HG03571 (cell line): Measurements from ENCODE around the gene ELF2.
"Not testable (repeated sequence)": the region's sequence is repeated elsewhere in the genome, so short reads cannot be mapped to it uniquely, and the experiment has no call there.

Experiments
- ATAC-seq: cut with Tn5 transposase; IDR thresholded peaks from one replicate; pipeline ENCODE4 v1.9.1; 2021; ENCODE audit not compliant: unreplicated experiment

Gene ELF2

DNA sequence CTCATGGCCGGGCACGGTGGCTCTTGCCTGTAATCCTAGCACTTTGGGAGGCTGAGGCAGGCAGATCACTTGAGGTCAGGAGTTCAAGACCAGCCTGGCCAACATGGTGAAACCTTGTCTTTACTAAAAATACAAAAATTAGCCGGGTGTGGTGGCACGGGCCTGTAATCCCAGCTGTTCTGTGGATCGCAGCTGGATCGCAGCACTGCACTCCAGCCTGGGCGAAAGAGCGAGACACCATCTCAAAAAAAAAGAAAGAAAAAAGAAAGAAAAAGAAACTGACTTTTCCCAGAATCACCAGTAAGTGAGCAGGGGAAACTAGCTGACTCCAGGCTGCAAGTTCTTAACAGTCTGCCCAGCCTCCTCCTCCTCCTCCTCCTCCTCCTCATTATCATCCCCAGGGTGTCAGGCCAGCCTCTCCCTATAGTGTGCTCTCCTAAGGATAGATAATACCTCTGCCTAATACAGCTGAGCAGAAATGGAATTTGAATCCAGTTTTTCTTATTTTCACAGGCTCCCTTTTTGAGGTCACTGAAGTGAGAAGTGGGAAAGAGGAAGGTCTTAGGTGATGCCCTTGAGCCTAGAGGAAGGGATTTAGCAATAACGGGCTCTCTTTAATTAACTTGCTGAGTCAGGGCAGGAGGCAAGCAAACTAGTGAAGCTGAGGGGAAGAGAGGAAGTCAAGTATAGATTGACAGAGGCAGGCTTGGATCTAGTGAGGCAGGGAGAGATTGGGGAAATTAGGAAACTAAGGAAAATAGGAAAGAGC, 11.8 kb upstream of the ELF2 start:
- ATAC-seq: no peak

DNA sequence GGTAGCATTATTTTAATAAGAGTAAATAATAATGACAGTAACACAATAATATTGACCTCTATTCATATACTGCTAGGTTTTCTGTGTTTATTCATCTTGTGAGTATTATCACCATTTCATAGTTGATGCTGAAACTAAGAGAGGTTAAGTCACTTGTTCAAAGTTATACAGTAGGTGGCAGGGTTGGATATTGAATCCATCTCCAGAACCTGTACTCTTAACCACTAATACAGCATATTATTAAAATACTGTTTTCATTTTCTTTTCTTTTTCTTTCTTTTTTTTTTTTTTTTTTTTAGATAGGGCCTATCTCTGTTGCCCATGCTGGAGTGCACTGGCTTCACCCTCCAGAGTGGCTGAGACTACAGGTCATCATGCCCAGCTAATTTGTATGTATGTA, 7.1 kb upstream of the ELF2 start:
- ATAC-seq: no peak

DNA sequence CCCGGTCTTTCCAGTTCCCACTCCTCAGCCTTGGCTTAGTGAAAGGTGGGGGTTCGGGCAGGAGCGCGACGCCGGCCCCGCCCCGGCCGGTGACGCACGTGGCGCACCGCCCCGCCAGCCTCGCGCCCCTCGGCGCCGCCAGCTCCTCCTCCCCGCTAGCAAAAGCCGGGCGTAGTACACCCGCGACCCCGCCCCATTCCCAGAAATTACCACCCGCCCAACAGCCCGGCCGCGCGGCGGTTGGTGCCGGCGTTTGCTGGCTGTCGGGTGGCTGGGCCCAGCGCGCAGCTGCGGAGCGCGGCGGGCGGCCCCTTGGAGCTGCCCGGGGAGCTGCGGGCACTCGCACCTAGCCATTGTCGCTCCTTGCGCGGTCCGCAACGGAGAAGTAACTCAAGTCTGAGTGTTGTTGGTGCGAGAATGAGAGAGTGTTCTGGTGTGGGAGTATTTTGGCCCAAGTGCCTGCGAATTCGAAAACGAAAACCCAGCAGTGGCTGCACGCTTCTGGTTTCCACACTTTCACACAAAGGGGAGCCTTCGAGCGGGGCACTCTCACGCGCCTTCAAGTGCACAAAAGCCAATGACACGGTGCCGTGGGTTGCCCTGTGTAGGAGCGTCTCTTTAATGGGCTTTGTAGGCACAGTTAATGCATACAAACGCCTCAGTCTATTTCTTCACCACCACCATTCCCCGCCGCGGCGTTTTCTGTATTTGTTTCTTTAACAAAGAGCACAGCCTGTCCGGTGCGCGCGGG, 1.0 kb upstream of the ELF2 start:
- peak; percentile 61 for ATAC-seq

DNA sequence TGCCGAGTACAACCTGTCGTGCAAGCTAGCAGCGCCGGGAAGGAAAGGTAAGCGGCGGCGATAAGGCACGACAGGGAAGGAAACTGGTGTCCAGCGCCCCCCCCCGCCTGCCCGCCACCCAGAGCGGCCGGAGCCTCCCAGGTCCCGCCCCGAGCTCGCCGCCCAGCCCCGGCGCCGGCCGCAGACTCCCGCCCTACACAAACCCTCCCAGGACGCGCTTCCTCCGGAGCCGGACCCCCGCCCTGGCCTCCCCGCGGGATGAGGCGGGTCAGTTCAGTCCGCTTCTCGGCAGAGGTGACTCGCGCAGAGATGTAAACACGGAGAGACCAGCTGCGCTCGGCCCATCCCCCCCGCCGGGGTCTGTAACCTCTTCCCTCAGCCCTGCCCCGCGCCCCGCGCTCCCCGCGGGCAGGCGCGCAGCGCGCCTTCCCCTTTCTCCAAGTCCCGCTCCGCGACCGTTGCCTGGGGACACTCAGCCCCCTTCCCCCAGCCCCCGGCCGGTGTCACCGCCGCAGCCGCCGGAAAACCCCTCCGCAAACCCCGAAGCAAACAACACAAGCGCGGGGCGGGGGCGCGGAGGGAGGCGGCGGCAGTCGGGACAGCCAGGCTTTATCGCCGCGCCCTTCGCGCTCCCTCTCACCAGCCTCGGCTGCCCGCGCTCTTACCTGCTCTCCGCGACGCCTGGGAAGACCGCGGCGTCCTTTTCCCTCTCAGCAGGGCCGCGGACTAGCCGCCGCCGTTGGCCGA, 543 bp downstream of the ELF2 start:
- ATAC-seq: peak; percentile 23

DNA sequence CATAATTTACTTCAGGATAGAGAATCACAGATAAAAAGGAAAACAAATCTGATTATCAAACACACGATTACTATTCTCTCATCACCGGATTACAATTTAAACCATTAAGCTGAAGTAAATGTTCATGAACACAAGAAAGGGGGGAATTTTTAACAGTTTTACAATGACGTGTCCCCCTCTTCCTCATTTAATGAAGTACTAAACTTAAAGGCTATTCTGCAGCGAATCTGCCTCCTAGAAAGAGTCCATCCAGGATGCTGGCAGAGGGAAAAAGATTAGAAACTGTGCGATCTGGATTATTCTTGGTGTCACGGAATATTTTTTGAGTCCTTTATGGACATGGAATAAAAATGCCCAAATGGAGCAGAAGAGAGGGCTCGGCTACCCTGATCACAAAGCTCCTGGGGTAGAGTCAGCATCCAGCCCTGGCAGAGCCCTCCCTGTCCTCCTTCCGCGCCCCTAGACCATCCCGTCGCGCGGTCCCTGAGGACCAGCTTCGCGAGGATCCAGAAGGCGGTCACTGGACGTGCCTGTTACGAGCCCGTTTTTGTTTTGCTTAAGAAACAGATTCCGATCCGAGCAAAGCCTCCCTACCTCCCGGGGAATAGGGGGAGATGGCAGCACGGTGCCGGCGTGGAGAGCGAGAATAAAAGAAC, 1.2 kb downstream of the ELF2 start:
- no peak for ATAC-seq

GRCh38 chr4:139171876-139172691, 4.9 kb downstream of the ELF2 start:
- no peak for ATAC-seq

DNA sequence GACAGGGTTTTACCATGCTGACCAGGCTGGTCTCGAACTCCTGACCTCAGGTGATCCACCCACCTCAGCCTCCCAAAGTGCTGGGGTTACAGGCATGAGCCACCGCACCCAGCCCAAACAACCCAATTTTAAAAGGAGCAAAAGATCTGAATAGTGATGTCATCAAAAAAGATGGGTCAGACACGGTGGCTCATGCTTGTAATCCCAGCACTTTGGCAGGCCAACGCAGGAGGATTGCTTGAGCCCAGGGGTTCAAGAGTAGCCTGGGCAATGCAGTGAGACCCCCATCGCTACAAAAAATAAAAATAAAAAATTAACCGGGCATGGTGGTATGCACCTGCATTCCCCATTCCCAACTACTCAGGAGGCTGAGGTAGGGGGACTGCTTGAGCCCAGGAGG, 6.1 kb downstream of the ELF2 start:
- ATAC-seq: no peak

DNA sequence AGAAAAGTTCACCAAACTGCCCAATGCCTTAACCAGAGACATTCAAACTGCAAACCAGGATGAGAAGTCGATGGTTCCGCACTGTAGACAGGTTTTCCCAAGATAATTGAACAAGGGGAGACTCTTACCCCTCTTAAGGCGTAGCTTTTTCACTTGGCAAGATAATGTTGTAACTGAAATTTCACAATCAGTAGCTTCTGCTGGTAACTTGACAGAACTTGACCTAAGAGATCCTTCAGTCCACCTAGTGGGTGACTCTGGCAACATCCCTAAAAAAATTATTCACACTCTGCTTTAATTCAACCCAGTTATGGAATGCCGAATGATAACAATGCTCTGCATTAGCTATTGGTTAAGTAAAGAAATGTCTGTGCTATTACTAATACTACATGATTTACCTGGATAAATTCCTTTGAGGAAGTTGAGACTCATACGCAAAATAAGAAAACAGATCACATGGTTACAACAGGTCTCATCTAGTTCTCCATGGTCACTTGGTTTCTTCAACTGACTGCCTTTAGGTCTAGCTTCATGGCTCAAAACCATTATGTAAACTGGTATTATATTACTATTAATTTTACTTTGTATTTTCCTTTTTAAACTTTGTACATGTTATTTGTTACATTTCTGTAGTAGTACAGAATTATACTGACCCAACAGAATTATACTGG, 9.1 kb downstream of the ELF2 start:
- no peak for ATAC-seq

GRCh38 chr4:139164731-139165130, 12.3 kb downstream of the ELF2 start:
- ATAC-seq: no peak

GRCh38 chr4:139163806-139164206, 13.2 kb downstream of the ELF2 start:
- no peak for ATAC-seq

DNA sequence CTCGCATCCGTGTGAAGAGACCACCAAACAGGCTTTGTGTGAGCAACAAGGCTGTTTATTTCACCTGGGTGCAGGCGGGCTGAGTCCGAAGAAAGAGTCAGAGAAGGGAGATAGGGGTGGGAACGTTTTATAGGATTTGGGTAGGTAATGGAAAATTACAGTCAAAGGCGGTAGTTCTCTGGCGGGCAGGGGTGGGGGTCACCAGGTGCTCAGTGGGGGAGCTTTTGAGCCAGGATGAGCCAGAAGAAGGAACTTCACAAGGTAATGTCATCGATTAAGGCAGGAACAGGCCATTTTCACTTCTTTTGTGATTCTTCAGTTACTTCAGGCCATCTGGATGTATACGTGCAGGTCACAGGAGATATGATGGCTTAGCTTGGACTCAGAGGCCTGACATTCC, 19.0 kb downstream of the ELF2 start:
- not testable (repeated sequence) for ATAC-seq

- no peak for ATAC-seq
These were observed 22.0 kb downstream of the ELF2 start for GRCh38 chr4:139154952-139155557.

- ATAC-seq: no peak
These were observed 22.5 kb downstream of the ELF2 start for GRCh38 chr4:139154538-139154937.

GRCh38 chr4:139154134-139154421, 22.9 kb downstream of the ELF2 start:
- no peak for ATAC-seq

- no peak for ATAC-seq
These were observed 23.4 kb downstream of the ELF2 start for GRCh38 chr4:139153411-139154133.

DNA sequence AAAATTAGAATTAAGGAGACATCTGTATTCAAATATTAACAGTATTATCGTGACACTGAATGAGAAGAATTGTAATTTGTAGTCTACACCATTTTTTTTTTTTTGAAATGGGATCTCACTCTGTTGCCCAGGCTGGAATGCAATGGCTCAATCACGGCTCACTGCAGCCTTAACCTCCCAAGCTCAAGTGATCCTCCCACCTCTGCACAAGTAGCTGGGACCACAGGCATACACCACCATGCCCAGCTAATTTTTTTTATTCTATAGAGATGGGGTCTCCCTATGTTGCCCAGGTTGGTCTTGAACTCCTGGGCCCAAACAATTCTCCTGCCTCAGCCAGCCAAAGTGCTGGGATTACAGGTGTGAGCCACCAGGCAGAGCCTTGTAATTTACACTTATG, 24.8 kb downstream of the ELF2 start:
- no peak for ATAC-seq

DNA sequence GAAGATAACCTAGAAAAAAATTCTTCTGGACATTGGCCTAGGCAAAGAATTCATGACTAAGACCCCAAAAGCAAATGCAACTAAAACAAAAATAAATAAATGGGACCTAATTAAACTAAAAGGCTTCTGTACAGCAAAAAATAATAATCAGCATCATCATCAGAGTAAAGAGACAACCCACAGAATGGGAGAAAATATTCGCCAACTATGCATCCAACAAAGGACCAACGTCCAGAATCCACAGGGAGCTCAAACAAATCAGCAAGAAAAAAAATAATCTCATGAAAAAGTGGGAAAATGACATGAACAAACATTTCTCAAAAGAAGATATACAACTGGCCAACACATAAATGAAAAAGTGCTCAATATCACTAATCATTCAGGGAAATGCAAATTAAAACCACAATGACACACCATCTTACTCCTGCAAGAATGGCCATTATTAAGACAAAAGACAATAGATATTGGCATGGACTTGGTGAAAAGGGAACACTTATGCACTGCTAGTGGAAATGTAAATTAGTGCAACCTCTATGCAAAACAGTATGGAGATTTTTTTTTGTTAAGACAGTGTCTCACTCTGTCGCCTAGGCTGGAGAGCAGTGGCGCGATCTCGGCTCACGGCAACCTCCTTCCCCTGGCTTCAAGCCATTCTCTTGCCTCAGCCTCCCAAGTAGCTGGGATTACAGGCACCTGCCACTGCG, 29.9 kb downstream of the ELF2 start:
- ATAC-seq: no peak

GRCh38 chr4:139145552-139145932, 31.5 kb downstream of the ELF2 start:
- ATAC-seq: no peak
